Measurements from ENCODE around the gene CCDC69.
"Not testable (repeated sequence)": the region's sequence is repeated elsewhere in the genome, so short reads cannot be mapped to it uniquely, and the experiment has no call there.

Gene CCDC69

DNA sequence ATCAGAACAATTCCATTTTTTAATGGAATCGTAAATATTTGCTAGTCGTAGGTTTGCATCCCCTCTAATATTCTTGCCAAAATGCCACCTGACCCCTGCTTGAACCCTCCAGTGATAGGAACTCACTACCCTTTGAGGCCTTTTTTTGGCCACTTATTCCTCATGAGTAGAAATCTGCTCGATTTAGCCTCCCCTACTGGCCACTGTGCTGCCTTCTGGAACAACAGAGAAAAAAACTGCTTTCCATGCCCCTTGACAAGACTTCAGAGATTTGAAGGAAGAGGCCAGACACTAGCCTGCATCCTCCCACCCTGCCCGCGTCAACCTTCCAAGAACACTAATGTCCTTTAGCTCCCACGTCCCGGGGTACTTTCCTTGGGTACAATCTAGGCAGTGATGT lies 4.1 kb downstream of the CCDC69 start:
- no peak for DNase-seq

- DNase-seq, result no peak
Observed at GRCh38 chr5:151219138-151219537, 4.8 kb downstream of the CCDC69 start.

GRCh38 chr5:151218177-151218576 lies 5.7 kb downstream of the CCDC69 start:
- DNase-seq, result no peak

DNA sequence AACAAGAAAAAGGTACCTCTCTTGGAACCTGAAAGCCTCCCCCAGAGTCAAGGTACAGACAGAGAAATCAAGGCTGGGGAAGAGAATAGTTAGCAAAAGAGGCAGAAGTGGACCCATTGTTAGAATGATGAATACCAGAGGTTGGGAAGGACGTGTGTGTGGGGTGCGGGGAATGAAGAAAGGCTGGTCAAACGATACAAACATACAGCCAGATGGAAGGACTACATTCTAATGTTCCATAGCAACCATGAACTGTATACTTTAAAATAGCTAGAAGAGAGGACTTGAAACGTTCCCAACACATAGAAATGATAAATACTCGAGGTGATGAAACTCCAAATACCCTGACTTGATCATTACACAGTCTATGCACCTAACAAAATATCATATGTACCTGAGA lies 7.1 kb downstream of the CCDC69 start:
- no peak for DNase-seq

- DNase-seq, result no peak
Observed at GRCh38 chr5:151215546-151215880, 8.4 kb downstream of the CCDC69 start.

- no peak for DNase-seq
Observed at GRCh38 chr5:151214614-151215545, 9.0 kb downstream of the CCDC69 start.

DNA sequence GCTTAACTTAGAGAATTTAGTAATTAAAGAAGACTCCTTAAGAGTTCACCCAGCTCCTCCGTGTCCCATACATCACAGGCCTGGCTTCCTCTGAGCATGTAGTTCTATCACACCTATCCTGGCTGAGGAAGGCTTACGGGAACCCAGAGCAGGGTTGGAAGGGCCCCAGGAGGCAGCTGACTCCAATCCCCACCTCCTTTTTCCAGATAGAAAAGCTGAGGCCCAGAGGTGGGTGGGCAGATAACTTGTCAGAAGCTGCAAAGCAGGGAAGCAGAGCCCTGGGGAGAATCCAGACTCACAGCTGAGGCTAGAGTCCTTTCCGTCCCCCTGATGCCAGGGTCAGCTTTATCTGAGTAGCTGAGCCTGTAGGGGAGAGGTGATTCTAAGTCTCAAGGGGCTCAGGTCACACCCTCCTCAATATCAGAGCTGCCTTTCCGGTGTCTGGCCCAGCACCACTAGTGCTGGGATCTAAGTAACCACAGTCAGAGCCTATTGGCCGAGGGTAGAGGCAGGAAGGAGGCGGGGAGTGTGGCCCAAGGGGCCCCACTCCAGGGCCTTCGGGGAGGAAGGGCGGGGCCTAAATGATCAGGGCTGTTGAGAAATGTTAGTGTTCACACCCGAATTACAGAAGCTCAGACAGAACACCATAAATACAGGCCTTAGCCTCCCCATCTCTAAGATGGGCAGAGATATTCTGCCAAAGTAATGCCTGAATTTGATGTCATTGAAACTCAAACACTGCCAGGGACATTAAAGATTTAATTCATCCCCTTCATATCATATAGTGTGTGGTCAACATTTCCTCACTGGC lies 9.9 kb downstream of the CCDC69 start:
- peak; percentile 86 for DNase-seq

- DNase-seq, result no peak
Observed at GRCh38 chr5:151212406-151212798, 11.5 kb downstream of the CCDC69 start.

- DNase-seq, result no peak
Observed at GRCh38 chr5:151208481-151208914, 15.4 kb downstream of the CCDC69 start.

- no peak for DNase-seq
Observed at GRCh38 chr5:151205411-151205810, 18.5 kb downstream of the CCDC69 start.

GRCh38 chr5:151204051-151204450 lies 19.8 kb downstream of the CCDC69 start:
- no peak for DNase-seq

DNA sequence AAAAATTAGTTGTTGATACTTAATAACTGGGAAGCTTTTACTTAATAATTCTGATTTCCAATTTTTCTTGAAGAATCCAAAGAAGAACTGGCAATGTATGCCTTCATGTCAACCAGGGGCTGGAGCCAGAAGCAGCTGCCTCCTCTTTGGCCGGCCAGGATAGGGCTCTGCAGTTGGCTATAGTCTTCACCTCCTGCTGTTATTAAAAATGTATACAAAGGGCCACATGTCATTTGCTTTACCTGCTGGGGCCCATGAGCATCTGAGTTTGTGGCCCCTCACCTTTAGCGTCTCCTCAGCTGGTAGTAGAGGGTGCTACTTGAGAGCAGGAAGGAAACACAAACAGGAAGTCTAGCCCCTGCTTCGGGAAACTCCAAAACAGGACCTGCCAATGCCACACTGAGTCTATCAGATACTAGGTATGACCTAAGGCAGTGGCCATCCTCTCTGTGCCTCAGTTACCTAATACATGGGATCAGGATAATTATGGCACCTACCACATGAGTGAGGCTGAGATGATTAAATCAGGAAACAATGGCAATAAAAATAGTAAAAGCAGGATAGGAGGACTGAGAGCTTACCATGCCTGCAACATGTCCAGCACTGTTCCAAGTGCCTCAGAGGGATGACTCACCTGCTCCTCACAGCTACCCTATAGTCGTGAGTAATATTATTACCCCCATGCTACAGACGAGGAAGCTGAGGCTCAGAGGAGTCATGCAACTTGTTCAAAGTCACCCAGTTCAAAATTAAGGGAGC lies 21.3 kb downstream of the CCDC69 start:
- no peak for DNase-seq

DNA sequence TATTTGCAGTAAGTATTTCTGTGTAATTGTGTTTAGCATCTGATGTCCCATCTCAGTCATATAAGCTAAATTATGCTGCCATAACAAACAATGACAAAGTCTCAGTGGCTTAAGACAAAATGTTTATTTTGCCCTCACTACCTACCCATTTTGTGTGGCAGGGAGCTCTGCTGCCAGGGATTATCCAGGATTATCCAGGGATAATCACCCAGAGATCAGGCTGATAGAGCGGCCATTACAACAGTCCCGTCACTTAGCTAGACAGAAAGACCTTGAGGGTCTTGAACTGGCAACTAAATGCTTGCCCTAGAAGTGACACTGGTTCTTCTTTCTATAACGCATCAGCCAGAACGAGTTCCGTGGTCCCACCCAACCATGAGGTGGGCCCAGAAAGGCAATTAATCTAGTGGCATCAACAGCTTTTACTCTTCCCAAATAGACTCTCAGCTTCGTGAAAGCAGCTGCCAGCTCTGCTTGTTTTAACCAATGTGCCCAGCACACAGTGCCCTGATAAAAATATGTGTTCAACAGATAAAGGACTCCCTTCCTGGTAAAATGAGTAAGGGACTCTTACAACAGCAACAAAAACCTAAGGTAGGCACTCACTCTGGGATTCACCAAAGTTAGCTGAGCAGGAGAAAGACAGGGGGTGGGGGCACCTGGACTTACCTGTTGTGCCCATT lies 22.8 kb downstream of the CCDC69 start:
- no peak for DNase-seq

DNA sequence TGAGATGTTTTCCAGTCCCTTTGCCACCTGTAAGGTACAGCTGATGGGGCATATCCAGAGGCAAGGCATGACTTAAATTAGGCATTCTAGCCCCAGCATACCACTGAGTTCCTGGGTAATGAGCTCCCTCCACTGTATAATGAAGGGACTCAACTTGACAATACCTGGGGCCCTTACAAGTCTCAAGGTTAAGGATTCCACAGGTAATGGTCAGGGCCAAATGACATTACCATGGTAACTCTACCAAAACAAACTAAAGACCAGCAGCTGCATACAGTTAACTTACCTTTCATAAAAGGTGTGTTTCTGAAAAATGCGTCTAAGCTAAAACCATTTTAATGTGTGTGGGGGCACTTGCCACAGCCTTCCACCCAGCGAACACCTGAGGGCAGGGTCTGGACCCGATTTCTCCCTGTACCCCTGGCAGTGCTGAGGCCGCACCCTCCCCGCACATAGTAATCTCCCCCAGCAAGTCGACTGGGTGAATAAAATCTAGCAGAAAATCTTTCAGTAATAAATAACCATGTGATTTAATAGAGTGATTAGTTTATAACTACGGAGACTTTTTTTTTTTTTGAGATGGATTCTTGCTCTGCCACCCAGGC lies 24.2 kb downstream of the CCDC69 start:
- no peak for DNase-seq

GRCh38 chr5:151198861-151199260 lies 25.0 kb downstream of the CCDC69 start:
- DNase-seq, result no peak

- DNase-seq, result not testable (repeated sequence)
Observed at GRCh38 chr5:151197291-151197600, 26.6 kb downstream of the CCDC69 start.

DNA sequence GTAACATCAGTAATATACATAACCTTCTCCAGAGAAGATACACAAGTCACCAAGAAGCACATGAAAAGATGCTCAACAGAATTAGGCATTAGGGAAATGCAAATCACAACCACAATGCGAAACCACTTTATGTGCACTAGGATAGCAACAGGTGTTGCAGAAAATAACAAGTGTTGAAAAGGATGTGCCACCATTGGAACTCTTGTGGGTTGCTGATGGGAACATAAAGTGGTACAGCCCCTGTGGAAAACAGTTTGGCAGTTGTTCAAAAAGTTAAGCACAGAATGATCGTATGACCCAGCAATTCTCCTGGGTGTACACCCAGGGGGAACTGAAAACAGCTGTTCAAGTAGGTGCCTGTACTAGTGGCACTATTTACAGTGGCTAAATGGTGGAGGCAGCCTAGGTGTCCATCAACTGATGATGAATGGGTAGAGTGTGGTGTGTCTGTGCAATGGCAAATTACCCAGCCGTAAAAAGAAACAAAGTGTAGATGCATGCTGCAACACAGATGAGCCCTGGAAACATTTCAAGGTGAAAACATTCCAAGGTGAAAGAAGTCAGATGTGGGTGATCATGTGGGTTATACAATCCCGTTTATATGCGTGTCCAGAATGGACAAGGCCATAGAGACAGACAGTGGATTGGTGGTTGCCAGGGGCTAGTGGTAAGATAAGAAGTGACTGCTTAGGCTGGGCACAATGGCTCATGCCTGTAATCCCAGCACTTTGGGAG lies 27.2 kb downstream of the CCDC69 start:
- DNase-seq, result no peak

DNA sequence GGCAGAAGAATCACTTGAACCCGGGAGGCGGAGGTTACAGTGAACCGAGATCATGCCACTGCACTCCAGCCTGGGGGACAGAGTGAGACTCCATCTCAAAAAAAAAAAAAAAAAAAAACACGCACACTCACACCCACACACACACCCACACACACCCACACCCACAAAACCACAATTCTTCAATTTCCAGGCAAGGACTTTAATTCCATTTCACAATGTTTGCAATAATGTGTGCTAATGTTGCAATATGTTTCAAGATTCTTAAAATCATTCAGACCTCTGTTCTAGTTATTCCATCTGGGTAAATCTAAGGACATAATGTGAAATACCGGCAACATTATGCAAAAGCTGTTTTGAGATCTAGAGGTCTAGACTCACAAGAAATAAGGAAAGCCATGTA lies 28.3 kb downstream of the CCDC69 start:
- DNase-seq, result no peak

DNA sequence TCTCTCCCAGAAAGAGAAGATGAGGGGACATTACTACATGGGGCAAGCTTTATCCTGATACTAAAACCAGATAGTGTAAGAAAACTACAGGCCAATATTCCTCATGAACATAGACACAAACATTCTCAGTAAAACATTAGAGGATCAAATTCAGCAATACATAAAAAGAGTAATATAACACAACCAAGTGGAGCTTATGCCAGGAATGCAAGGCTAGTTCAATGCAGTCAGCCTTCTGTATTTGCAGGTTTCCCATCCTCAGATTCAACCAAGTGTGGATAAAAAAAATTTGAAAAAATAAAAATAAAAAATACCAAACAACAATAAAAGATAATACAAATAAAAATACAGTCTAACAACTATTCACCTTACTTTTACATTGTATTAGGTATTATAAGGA lies 31.3 kb downstream of the CCDC69 start:
- no peak for DNase-seq

- DNase-seq, result no peak
Observed at GRCh38 chr5:151191661-151192060, 32.2 kb downstream of the CCDC69 start.

GRCh38 chr5:151189151-151189550 lies 34.7 kb downstream of the CCDC69 start:
- no peak for DNase-seq

DNA sequence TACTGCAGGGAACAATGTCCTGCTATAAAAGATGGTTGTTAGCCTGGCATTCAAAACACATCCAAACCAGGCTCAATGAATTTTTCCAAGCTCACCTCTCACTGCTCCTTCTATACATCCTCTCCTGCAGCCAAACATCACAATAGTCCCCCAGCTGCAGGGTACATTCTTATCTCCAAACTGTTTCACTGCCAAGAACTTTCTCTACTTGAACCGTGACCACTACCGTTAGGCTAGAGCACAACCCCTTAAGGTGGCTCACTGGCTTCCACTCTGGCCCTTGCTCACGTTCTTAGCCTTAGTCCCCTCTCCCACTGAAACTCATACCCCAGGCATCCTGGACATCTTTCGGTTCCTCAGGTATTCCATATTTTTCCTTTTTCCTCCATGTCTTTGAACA lies 37.4 kb downstream of the CCDC69 start:
- no peak for DNase-seq

Data from activated effector memory CD4-positive, alpha-beta T cell treated with Interleukin-2 at 50 U/mL for 16 hours (primary cell).